Right lobe of liver (tissue), 4 donors: ENCODE measurements around the gene SUSD1.

Experiments
- CTCF ChIP-seq, 4 donors: fragments of 200-600 bp in 3 of 4; fragments of 450-650 bp in 1 of 4; IDR thresholded peaks; one replicate each; pipeline versions ENCODE4 v1.5.1 to v1.8.0; 2016 to 2022; ENCODE audit warnings: antibody characterized with exemption in 4 of 4, mild to moderate bottlenecking in 2 of 4
- POLR2A ChIP-seq: fragments of 450-650 bp; IDR thresholded peaks from one replicate; pipeline ENCODE4 v1.6.1; 2017; ENCODE audit warnings: antibody characterized with exemption, mild to moderate bottlenecking
- donor health status: DM: no; HTN: no; CAD: no.
- donor health status: DM: no; HTN: no; CAD: no.
- donor health status: DM: no; HTN: yes; CAD: no.

- TF ChIP-seq CTCF (IDR thresholded peaks at IDR 0.05) (no peak), POLR2A (no peak)
Measured at GRCh38 chr9:112168197-112168596, 6.9 kb downstream of the SUSD1 start.
